HEK293 (cell line): Measurements from ENCODE around the gene ZAP70.
"Not testable (repeated sequence)": the region's sequence is repeated elsewhere in the genome, so short reads cannot be mapped to it uniquely, and the experiment has no call there.

Experiments used
- CTCF ChIA-PET: fragments of 350-600 bp; formaldehyde crosslinking; extraction: SDS; loops from one replicate; lab custom pipeline; 2021; ENCODE audit warnings: antibody characterized with exemption; lab: Yijun Ruan, JAX
- POLR2A ChIA-PET: fragments of 300-600 bp; formaldehyde crosslinking; extraction: SDS; loops from one replicate; lab custom pipeline; 2020; ENCODE audit warnings: antibody characterized with exemption, inconsistent platforms; lab: Yijun Ruan, JAX
- H3K27ac ChIP-seq: fragments of 200-500 bp; sonication (Bioruptor generic); 2 replicates; pipeline ENCODE4 v1.5.1; 2014; ENCODE audit warnings: low read depth, low read length, control low read depth, inconsistent platforms; ENCODE audit errors: extremely low read depth
- H3K36me3 ChIP-seq, 2 experiments: fragments of 200-500 bp in 1 of 2; sonication (Bioruptor generic) in 1 of 2; 1 replicate in 1 of 2; 2 replicates in 1 of 2; pipeline ENCODE4 v1.5.1; 2014 to 2017; ENCODE audit warnings: inconsistent platforms in 2 of 2, low read length in 2 of 2; ENCODE audit not compliant: control insufficient read depth in 2 of 2, insufficient read depth in 1 of 2
- H3K4me1 ChIP-seq: fragments of 200-500 bp; sonication (Bioruptor generic); 2 replicates; pipeline ENCODE4 v1.5.1; 2014; ENCODE audit warnings: mild to moderate bottlenecking, low read length, inconsistent platforms; ENCODE audit not compliant: control insufficient read depth, insufficient read depth
- H3K4me3 ChIP-seq: 2 replicates; pipeline ENCODE4 v1.5.1; 2011; ENCODE audit warnings: low read depth, mild to moderate bottlenecking, control low read depth, low read length, moderate library complexity
- H3K9me3 ChIP-seq: fragments of 200-500 bp; sonication (Bioruptor generic); 2 replicates; pipeline ENCODE4 v1.5.1; 2014; ENCODE audit warnings: low read depth, low read length, inconsistent platforms; ENCODE audit not compliant: control insufficient read depth, insufficient read depth
- EGR2 ChIP-seq: fragments of 450-650 bp; formaldehyde crosslinking; IDR thresholded peaks from 2 replicates; pipeline ENCODE4 v1.5.1; 2016; ENCODE audit warnings: low read depth, missing biosample characterization, missing genetic modification characterization
- GFI1B ChIP-seq: fragments of 450-650 bp; formaldehyde crosslinking; IDR thresholded peaks from 2 replicates; pipeline ENCODE4 v1.5.1; 2016; ENCODE audit warnings: missing biosample characterization, missing genetic modification characterization
- GLI2 ChIP-seq: fragments of 450-650 bp; formaldehyde crosslinking; IDR thresholded peaks from 2 replicates; pipeline ENCODE4; 2017; ENCODE audit warnings: missing biosample characterization, missing genetic modification characterization, low read depth, borderline replicate concordance
- IKZF3 ChIP-seq: fragments of 450-650 bp; IDR thresholded peaks from 2 replicates; pipeline ENCODE4 v1.5.0; 2018; ENCODE audit warnings: missing biosample characterization, mild to moderate bottlenecking, missing genetic modification characterization, moderate library complexity
- KLF9 ChIP-seq: fragments of 450-650 bp; formaldehyde crosslinking; IDR thresholded peaks from 2 replicates; pipeline ENCODE4 v1.5.1; 2016; ENCODE audit warnings: missing biosample characterization, missing genetic modification characterization, low read depth
- MEIS1 ChIP-seq: sonication (generic); formaldehyde crosslinking; IDR thresholded peaks from 2 replicates; pipeline ENCODE4 v1.8.1; 2022; ENCODE audit warnings: missing genetic modification reagents, mild to moderate bottlenecking, borderline replicate concordance
- OVOL3 ChIP-seq: fragments of 450-650 bp; formaldehyde crosslinking; IDR thresholded peaks from 2 replicates; pipeline ENCODE4 v1.5.1; 2016; ENCODE audit warnings: missing biosample characterization, missing genetic modification characterization
- RBAK ChIP-seq: fragments of 450-650 bp; formaldehyde crosslinking; IDR thresholded peaks from 2 replicates; pipeline ENCODE4 v1.5.1; 2016; ENCODE audit warnings: missing biosample characterization, missing genetic modification characterization
- ZBTB1 ChIP-seq: fragments of 450-650 bp; formaldehyde crosslinking; IDR thresholded peaks from 2 replicates; pipeline ENCODE4 v1.5.1; 2016; ENCODE audit warnings: missing biosample characterization, missing genetic modification characterization
- ZBTB21 ChIP-seq: fragments of 450-650 bp; formaldehyde crosslinking; IDR thresholded peaks from 2 replicates; pipeline ENCODE4 v1.5.1; 2017; ENCODE audit warnings: missing biosample characterization, missing genetic modification characterization
- ZFHX2 ChIP-seq: fragments of 450-650 bp; formaldehyde crosslinking; conservative IDR thresholded peaks from 2 replicates; pipeline ENCODE4 v1.5.1; 2016; ENCODE audit warnings: missing biosample characterization, missing genetic modification characterization
- ZFP3 ChIP-seq: fragments of 450-650 bp; formaldehyde crosslinking; IDR thresholded peaks from 2 replicates; pipeline ENCODE4 v1.5.1; 2016; ENCODE audit warnings: low read depth, missing biosample characterization, missing genetic modification characterization
- ZNF114 ChIP-seq: fragments of 450-650 bp; formaldehyde crosslinking; IDR thresholded peaks from 2 replicates; pipeline ENCODE4 v1.5.0; 2017; ENCODE audit warnings: missing biosample characterization, missing genetic modification characterization
- ZNF121 ChIP-seq: fragments of 450-650 bp; formaldehyde crosslinking; IDR thresholded peaks from 2 replicates; pipeline ENCODE4 v1.5.1; 2016; ENCODE audit warnings: missing biosample characterization, missing genetic modification characterization
- ZNF155 ChIP-seq: fragments of 450-650 bp; formaldehyde crosslinking; IDR thresholded peaks from 2 replicates; pipeline ENCODE4 v1.5.1; 2016; ENCODE audit warnings: missing biosample characterization, missing genetic modification characterization
- ZNF174 ChIP-seq: fragments of 450-650 bp; formaldehyde crosslinking; IDR thresholded peaks from 2 replicates; pipeline ENCODE4 v1.5.0; 2017; ENCODE audit warnings: missing biosample characterization, mild to moderate bottlenecking, missing genetic modification characterization
- ZNF530 ChIP-seq: fragments of 450-650 bp; formaldehyde crosslinking; IDR thresholded peaks from 2 replicates; pipeline ENCODE4 v1.5.1; 2016; ENCODE audit warnings: low read depth, missing biosample characterization, missing genetic modification characterization
- ZNF610 ChIP-seq: fragments of 450-650 bp; formaldehyde crosslinking; IDR thresholded peaks from 2 replicates; pipeline ENCODE4 v1.5.1; 2016; ENCODE audit warnings: missing biosample characterization, missing genetic modification characterization, borderline replicate concordance
- ZNF623 ChIP-seq: fragments of 450-650 bp; formaldehyde crosslinking; IDR thresholded peaks from 2 replicates; pipeline ENCODE4 v1.5.1; 2016; ENCODE audit warnings: missing biosample characterization, missing genetic modification characterization
- ZNF629 ChIP-seq: fragments of 450-650 bp; formaldehyde crosslinking; IDR thresholded peaks from 2 replicates; pipeline ENCODE4 v1.5.1; 2017; ENCODE audit warnings: missing biosample characterization, missing genetic modification characterization
- ZNF654 ChIP-seq: fragments of 450-650 bp; formaldehyde crosslinking; IDR thresholded peaks from 2 replicates; pipeline ENCODE4 v1.5.1; 2016; ENCODE audit warnings: low read depth, missing biosample characterization, missing genetic modification characterization
- ZNF658 ChIP-seq: fragments of 450-650 bp; formaldehyde crosslinking; IDR thresholded peaks from 2 replicates; pipeline ENCODE4; 2016; ENCODE audit warnings: missing biosample characterization, missing genetic modification characterization
- TF ChIP-seq, protein P1 (sequence below): fragments of 450-650 bp; formaldehyde crosslinking; IDR thresholded peaks from 2 replicates; pipeline ENCODE4 v1.5.1; 2016; ENCODE audit warnings: missing biosample characterization, missing genetic modification characterization
- TF ChIP-seq, protein P2 (sequence below): fragments of 450-650 bp; formaldehyde crosslinking; IDR thresholded peaks from 2 replicates; pipeline ENCODE4 v1.5.1; 2016; ENCODE audit warnings: missing biosample characterization, missing genetic modification characterization
- TF ChIP-seq, protein P3 (sequence below): fragments of 450-650 bp; formaldehyde crosslinking; IDR thresholded peaks from 2 replicates; pipeline ENCODE4 v1.5.1; 2016; ENCODE audit warnings: missing biosample characterization, missing genetic modification characterization

Gene ZAP70

DNA sequence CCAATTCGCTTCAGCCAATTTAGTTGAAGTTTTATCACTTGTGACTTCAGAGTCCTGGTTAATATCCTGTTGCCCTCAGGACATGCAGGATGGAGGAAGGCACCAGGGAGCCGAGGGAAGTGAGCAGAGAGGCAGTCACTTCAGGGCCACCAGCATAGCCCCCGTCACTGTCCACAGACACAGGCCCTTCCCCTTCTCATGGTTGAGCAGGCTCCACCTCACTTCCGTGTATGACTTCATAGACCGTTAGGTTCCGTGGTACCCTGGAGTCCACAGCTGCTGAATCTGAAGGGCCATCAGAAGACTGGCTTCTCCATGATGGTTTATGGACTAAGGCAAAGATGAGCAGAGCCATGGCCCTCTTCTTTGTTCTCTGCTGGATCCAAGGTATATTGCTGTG is 43.9 kb upstream of the ZAP70 start, which contains the start of gene C2orf92:
Gene C2orf92, plus strand, starts transcription at position 266 of the 400 bp plus-strand sequence. Its CDS starts 76 bp downstream, at position 342.
- H3K4me1 ChIP-seq, result no peaks in the 10 kb centered on the region
- ChIA-PET CTCF (interaction anchor here (1.0 to 1.2 kb wide), 2 partner anchors 28 to 78 kb away, joined by 3 to 4 read pairs; no protein-coding TSS in a partner anchor), POLR2A (no interaction called here)
- H3K36me3 ChIP-seq, result no peaks in the 10 kb centered on the region
- H3K27ac ChIP-seq, result no peak within 1 kb of the TSS
- no peaks in the 10 kb centered on the region for H3K9me3 ChIP-seq
- TF ChIP-seq ZNF530 (tag by site-specific recombination) (no peak), MEIS1 (CRISPR knock-in tag) (no peak), EGR2 (tag by site-specific recombination) (no peak), ZFP3 (tag by site-specific recombination) (no peak), ZNF155 (no peak)
- no peak within 1 kb of the TSS for H3K4me3 ChIP-seq

DNA sequence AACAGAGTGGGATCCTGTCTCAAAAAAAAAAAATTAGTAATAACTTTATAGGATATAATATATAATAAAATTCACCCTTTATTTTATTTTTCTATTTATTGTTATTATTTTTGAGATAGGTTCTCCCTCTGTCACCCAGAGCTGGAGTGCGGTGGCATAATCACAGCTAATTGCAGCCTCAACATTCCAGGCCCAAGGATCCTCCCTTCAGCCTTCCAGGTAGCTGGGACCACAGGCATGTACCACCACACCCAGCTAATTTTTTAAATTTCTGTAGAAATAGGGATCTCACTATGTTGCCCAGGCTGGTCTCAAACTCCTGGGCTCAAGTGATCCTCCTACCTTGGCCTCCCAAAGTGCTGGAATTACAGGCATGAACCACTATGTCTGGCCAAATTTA is 42.9 kb upstream of the ZAP70 start:
- TF ChIP-seq RBAK (tag by site-specific recombination), result no peak
- TF ChIP-seq, protein P1, sequence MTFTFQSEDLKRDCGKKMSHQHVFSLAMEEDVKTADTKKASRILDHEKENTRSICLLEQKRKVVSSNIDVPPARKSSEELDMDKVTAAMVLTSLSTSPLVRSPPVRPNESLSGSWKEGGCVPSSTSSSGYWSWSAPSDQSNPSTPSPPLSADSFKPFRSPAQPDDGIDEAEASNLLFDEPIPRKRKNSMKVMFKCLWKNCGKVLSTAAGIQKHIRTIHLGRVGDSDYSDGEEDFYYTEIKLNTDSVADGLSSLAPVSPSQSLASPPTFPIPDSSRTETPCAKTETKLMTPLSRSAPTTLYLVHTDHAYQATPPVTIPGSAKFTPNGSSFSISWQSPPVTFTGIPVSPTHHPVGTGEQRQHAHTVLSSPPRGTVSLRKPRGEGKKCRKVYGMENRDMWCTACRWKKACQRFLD (tag by site-specific recombination), result no peak
- ChIA-PET POLR2A (no interaction called here), CTCF (interaction anchor here (0.5 to 1.2 kb wide), 3 partner anchors 26 to 79 kb away, joined by 3 to 4 read pairs (median 4); no protein-coding TSS in a partner anchor)
- Histone ChIP-seq H3K4me3 (no peak overlapping the region), H3K27ac (no peak overlapping the region), H3K4me1 (no peaks in the 10 kb centered on the region), H3K36me3 (no peaks in the 10 kb centered on the region), H3K9me3 (no peaks in the 10 kb centered on the region)

DNA sequence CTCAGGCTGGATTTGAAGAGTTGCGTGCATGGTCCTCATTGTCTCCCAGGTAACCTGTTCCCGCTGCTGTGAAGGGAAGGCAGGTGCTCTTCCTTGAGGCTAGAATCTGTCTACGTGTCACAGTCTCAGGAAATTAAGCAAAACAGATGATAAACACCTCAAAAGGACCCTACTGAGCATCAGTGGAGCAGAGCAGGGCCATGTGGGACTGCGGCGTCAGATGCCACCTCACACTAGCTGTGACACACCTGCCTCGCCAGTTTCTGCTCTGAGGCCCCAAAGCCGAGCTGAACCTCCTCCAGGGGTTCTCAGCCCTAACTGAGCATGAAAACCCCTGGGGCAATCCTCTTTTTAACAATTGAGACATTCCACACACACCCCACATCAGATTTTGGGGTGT is 41.9 kb upstream of the ZAP70 start:
- ChIA-PET POLR2A (no interaction called here), CTCF (no interaction called here)
- Histone ChIP-seq H3K4me3 (no peak overlapping the region), H3K9me3 (no peaks in the 10 kb centered on the region), H3K4me1 (no peaks in the 10 kb centered on the region), H3K27ac (no peak overlapping the region), H3K36me3 (no peaks in the 10 kb centered on the region)
- TF ChIP-seq ZNF629 (tag by site-specific recombination) (no peak), ZBTB21 (no peak), IKZF3 (tag by site-specific recombination) (no peak), OVOL3 (tag by site-specific recombination) (no peak), ZNF658 (tag by site-specific recombination) (no peak), ZNF114 (tag by site-specific recombination) (no peak), GLI2 (tag by site-specific recombination) (no peak), ZNF174 (tag by site-specific recombination) (no peak), KLF9 (tag by site-specific recombination) (no peak), GFI1B (tag by site-specific recombination) (no peak), ZNF610 (no peak), ZNF623 (tag by site-specific recombination) (no peak), ZNF121 (tag by site-specific recombination) (no peak), ZFHX2 (no peak), ZNF654 (tag by site-specific recombination) (no peak), ZBTB1 (no peak)
- TF ChIP-seq, protein P2, sequence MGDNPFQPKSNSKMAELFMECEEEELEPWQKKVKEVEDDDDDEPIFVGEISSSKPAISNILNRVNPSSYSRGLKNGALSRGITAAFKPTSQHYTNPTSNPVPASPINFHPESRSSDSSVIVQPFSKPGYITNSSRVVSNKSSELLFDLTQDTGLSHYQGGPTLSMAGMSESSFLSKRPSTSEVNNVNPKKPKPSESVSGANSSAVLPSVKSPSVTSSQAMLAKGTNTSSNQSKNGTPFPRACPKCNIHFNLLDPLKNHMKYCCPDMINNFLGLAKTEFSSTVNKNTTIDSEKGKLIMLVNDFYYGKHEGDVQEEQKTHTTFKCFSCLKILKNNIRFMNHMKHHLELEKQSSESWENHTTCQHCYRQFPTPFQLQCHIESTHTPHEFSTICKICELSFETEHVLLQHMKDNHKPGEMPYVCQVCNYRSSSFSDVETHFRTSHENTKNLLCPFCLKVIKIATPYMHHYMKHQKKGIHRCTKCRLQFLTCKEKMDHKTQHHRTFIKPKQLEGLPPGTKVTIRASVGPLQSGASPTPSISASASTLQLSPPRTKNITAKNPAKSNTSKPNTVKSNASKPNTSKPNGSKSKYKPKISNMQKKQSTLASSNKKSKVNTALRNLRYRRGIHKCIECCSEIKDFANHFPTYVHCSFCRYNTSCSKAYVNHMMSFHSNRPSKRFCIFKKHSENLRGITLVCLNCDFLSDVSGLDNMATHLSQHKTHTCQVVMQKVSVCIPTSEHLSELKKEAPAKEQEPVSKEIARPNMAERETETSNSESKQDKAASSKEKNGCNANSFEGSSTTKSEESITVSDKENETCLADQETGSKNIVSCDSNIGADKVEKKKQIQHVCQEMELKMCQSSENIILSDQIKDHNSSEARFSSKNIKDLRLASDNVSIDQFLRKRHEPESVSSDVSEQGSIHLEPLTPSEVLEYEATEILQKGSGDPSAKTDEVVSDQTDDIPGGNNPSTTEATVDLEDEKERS (tag by site-specific recombination), result no peak
- TF ChIP-seq, protein P3, sequence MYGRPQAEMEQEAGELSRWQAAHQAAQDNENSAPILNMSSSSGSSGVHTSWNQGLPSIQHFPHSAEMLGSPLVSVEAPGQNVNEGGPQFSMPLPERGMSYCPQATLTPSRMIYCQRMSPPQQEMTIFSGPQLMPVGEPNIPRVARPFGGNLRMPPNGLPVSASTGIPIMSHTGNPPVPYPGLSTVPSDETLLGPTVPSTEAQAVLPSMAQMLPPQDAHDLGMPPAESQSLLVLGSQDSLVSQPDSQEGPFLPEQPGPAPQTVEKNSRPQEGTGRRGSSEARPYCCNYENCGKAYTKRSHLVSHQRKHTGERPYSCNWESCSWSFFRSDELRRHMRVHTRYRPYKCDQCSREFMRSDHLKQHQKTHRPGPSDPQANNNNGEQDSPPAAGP, result no peak

DNA sequence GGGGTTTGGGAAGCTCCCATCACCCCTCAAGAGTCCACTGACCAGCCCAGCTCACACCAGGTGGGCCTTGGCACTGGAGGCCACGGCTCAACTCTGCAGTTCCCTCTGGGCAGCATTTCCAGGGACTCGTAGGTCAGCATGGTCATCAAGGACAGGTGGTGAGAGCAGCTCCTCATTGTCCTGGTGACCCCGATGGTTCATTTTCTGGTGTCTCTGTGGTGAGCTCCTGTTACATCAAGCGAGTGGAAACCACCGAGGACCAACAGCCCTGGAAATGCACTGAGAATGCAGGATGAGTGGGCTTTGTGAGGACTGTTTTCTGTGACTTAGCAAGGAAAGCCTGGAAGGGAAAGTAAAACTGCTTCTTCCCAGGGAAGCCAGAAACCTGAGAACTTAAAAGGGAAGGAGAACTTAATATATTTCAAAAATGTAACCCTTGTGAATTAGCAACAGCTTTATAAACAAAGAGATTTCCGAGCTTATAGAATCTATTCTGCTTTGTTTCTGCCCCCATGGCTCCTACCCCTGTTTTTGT is 40.7 kb upstream of the ZAP70 start:
- H3K9me3 ChIP-seq, H3K27ac ChIP-seq, H3K4me1 ChIP-seq, POLR2A ChIA-PET, H3K36me3 ChIP-seq, H3K4me3 ChIP-seq: not testable (repeated sequence)
- CTCF ChIA-PET, result interaction anchor here (1.2 kb wide), 1 partner anchor 9 kb away, joined by 5 read pairs; the partner anchor contains the start of gene ACTR1B
